Endothelial cell of umbilical vein (primary cell): Measurements from ENCODE around the gene GPX1. TPM values are rescaled to one million over a fixed set of nuclear protein-coding genes. Genes with fewer than 3 reads are reported as not detected.
A peak's percentile ranks its signal among the peaks of the same experiment; 100 is the strongest.

ENCODE experiments used
- Bru-seq: library from RNA; stranded (reverse); fragments of 400-500 nt; gene quantifications from one replicate; lab custom pipeline; 2021; lab: Mats Ljungman, UMichigan
- BruChase-seq, 2 experiments: library from RNA; stranded (reverse); fragments of 400-500 nt; gene quantifications; one replicate each; lab custom pipeline; 2021; lab: Mats Ljungman, UMichigan
- BruUV-seq: library from RNA; stranded (reverse); fragments of 400-500 nt; replicated peaks from 2 replicates; lab custom pipeline; 2021; lab: Mats Ljungman, UMichigan
- CTCF ChIA-PET: fragments of 300-600, 350-600 bp; sonication (Branson Sonifier 250); formaldehyde crosslinking; loops from one replicate; lab custom pipeline; 2021; ENCODE audit warnings: antibody characterized with exemption, inconsistent platforms; lab: Charles Lee
- POLR2A ChIA-PET: fragments of 300-600, 350-600 bp; sonication (Branson Sonifier 250); formaldehyde crosslinking; loops from one replicate; lab custom pipeline; 2021; ENCODE audit warnings: antibody characterized with exemption, inconsistent platforms; lab: Charles Lee
- DNase-seq: peaks from one replicate; pipeline ENCODE4 v3.0.0-alpha.2; 2011; ENCODE audit warnings: low read depth, low spot score
- FAIRE-seq: peaks from 2 replicates; lab custom pipeline; 2011; peaks lifted over from hg19 to GRCh38; lab: Jason Lieb, UNC
- H2AFZ ChIP-seq: 2 replicates; pipeline ENCODE4 v1.6.0; 2012; ENCODE audit warnings: low read depth, low read length, control low read depth, inconsistent platforms
- H3K27ac ChIP-seq: 2 replicates; pipeline ENCODE4 v1.5.1; 2011; ENCODE audit warnings: low read depth, mild to moderate bottlenecking, control low read depth, low read length, moderate library complexity; ENCODE audit not compliant: insufficient read depth
- H3K27me3 ChIP-seq, 2 experiments: 2 replicates each; pipeline versions ENCODE4 v1.6.0 to v1.6.1; 2011; ENCODE audit warnings: low read length in 2 of 2, mixed read lengths in 1 of 2; ENCODE audit not compliant: control insufficient read depth in 2 of 2, insufficient read depth in 2 of 2
- H3K36me3 ChIP-seq, 2 experiments: 2 replicates in 1 of 2; 3 replicates in 1 of 2; pipeline ENCODE4 v1.5.1; 2011; ENCODE audit warnings: low read length in 2 of 2, mild to moderate bottlenecking in 1 of 2, moderate library complexity in 1 of 2; ENCODE audit not compliant: control insufficient read depth in 2 of 2, insufficient read depth in 2 of 2; ENCODE audit errors: extremely low read depth in 1 of 2
- H3K4me1 ChIP-seq: 3 replicates; pipeline ENCODE4 v1.5.1; 2011; ENCODE audit warnings: mild to moderate bottlenecking, low read length; ENCODE audit not compliant: control insufficient read depth, insufficient read depth; ENCODE audit errors: extremely low read depth
- H3K4me2 ChIP-seq: 2 replicates; pipeline ENCODE4 v1.6.1; 2011; ENCODE audit warnings: low read length, control low read depth, mixed read lengths; ENCODE audit not compliant: insufficient read depth
- H3K4me3 ChIP-seq, 3 experiments: fragments of 200-600 bp in 1 of 3; sonication (generic), shearing (Covaris generic) in 1 of 3; replicated peaks in 1 of 3; 2 replicates each; pipeline ENCODE4 v1.5.1; 2011 to 2016; ENCODE audit warnings: control low read depth in 3 of 3, low read length in 3 of 3, mild to moderate bottlenecking in 2 of 3, inconsistent platforms in 1 of 3, low read depth in 1 of 3, moderate library complexity in 1 of 3; ENCODE audit not compliant: insufficient read depth in 1 of 3
- H3K79me2 ChIP-seq: 2 replicates; pipeline ENCODE4 v1.6.0; 2012; ENCODE audit warnings: low read length, inconsistent platforms; ENCODE audit not compliant: control insufficient read depth, insufficient read depth
- H3K9ac ChIP-seq: replicated peaks from 2 replicates; pipeline ENCODE3; 2011; ENCODE audit warnings: low read length, control low read depth; ENCODE audit not compliant: insufficient read depth; ENCODE audit errors: extremely low read depth
- H3K9me1 ChIP-seq: replicated peaks from 3 replicates; pipeline ENCODE4 v1.6.0; 2011; ENCODE audit warnings: mild to moderate bottlenecking, low read length; ENCODE audit not compliant: control insufficient read depth, insufficient read depth; ENCODE audit errors: extremely low read depth
- H3K9me3 ChIP-seq: replicated peaks from 2 replicates; pipeline ENCODE4 v1.5.1; 2012; ENCODE audit warnings: low read length, inconsistent platforms; ENCODE audit not compliant: control insufficient read depth, insufficient read depth
- H4K20me1 ChIP-seq: replicated peaks from 2 replicates; pipeline ENCODE3; 2011; ENCODE audit warnings: mild to moderate bottlenecking, low read length; ENCODE audit not compliant: control insufficient read depth, insufficient read depth; ENCODE audit errors: extremely low read depth
- CTCF ChIP-seq, 2 donors: IDR thresholded peaks; 1 replicate in 1 of 2; 2 replicates in 1 of 2; pipeline ENCODE4 v1.5.1; 2011; ENCODE audit warnings: low read length in 2 of 2, mild to moderate bottlenecking in 2 of 2, moderate library complexity in 2 of 2, control low read depth in 1 of 2, inconsistent platforms in 1 of 2, low read depth in 1 of 2; ENCODE audit not compliant: insufficient read depth in 1 of 2; ENCODE audit errors: extremely low read depth in 1 of 2
- GATA2 ChIP-seq: IDR thresholded peaks from 2 replicates; pipeline ENCODE4 v1.7.0; 2011; ENCODE audit warnings: low read depth, mild to moderate bottlenecking, moderate library complexity, mixed read lengths, low read length; ENCODE audit not compliant: insufficient read length, insufficient read depth
- MAX ChIP-seq: IDR thresholded peaks from 2 replicates; pipeline ENCODE4 v1.6.1; 2011; ENCODE audit not compliant: insufficient read depth, insufficient read length
- MYC ChIP-seq: IDR thresholded peaks from one replicate; pipeline ENCODE4 v1.6.1; 2011; ENCODE audit warnings: mild to moderate bottlenecking, low read depth, low read length
- POLR2A ChIP-seq: IDR thresholded peaks from 2 replicates; pipeline ENCODE4 v1.6.1; 2012; ENCODE audit warnings: low read depth, mild to moderate bottlenecking, control low read depth, low read length
- POLR2AphosphoS5 ChIP-seq: IDR thresholded peaks from 2 replicates; pipeline ENCODE4 v1.6.1; 2012; ENCODE audit warnings: low read depth, mild to moderate bottlenecking, control low read depth, low read length, moderate library complexity; ENCODE audit not compliant: insufficient read depth
- dilution Hi-C: fragments of 300-500 bp; cut with MboI; formaldehyde crosslinking; loops from one replicate; pipeline ENCODE4 v1.15.0; 2019; ENCODE audit warnings: low sequenced_read_pairs; ENCODE audit not compliant: extremely low pct_ligation_motif_present
- intact Hi-C: fragments of 100-400 bp; cut with micrococcal nuclease; formaldehyde crosslinking; loops from one replicate; pipeline ENCODE4 v1.10.0; 2022
- long read RNA-seq: library from polyadenylated mRNA; stranded (forward); transcript quantifications from one replicate; pipeline ENCODE4 v2.0.0, GENCODE V29; 2021
- polyA minus RNA-seq, 3 experiments: library from RNA; depleted of rRNA, polyadenylated mRNA; stranded (reverse); fragments of >200 nt; gene quantifications; 1 replicate in 1 of 3; 2 replicates in 2 of 3; pipeline ENCODE4 v1.2.3, GENCODE V29; 2011
- polyA plus RNA-seq, 4 experiments: library from polyadenylated mRNA; depleted of rRNA in 3 of 4; stranded (reverse) in 3 of 4; unstranded in 1 of 4; fragments of >200 nt; gene quantifications; 2 replicates each; pipeline versions ENCODE4 v1.2.1 to v1.2.3, GENCODE V29; 2011 to 2012; ENCODE audit warnings: missing spikeins in 1 of 4
- total RNA-seq: library from RNA; stranded (reverse); gene quantifications from 2 replicates; pipeline ENCODE4 v1.2.3, GENCODE V29; 2021

GPX1 gene
- total RNA-seq (427 and 461 TPM in 2 replicates), polyA plus RNA-seq (1,348 and 1,830 TPM in 2 replicates), polyA minus RNA-seq (213 and 248 TPM in 2 replicates), Bru-seq, nascent RNA (percentile 94 among the genes with signal in this experiment), BruChase-seq, experiment 1, labeled RNA remaining after a 6-hour chase (percentile 99 among the genes with signal in this experiment), BruChase-seq, experiment 2, labeled RNA remaining after a 2-hour chase (percentile 95 among the genes with signal in this experiment)
- 698 and 894 TPM in 2 replicates for polyA plus RNA-seq (2011; cell fraction: cytosol; rRNA removed)
- polyA plus RNA-seq (2011; cell fraction: nucleus; rRNA removed): 215 and 276 TPM in 2 replicates
- polyA plus RNA-seq (2012): 423 and 506 TPM in 2 replicates
- 212 TPM for polyA minus RNA-seq (2011; cell fraction: cytosol; rRNA and poly(A)+ RNA removed)
- polyA minus RNA-seq (2011; cell fraction: nucleus; rRNA and poly(A)+ RNA removed): 57.6 and 113 TPM in 2 replicates
- long read RNA-seq, transcript GPX1-202 (2 exons, 1,151 nt): major isoform, 2,746 of 2,805 reads
- long read RNA-seq, transcript GPX1-205 (2 exons, 708 nt): minor isoform, 17 of 2,805 reads
- long read RNA-seq, transcript GPX1-201 (1 exons, 1,135 nt): minor isoform, 33 of 2,805 reads
- long read RNA-seq, partial matches to known transcripts: 0 of 2,805 reads
- long read RNA-seq, other reads (novel, unspliced or antisense): 7 of 2,805 reads

- intact Hi-C loops: loop anchor here (1.0 kb wide), 3 partner anchors 13 to 54 kb away; partner anchors contain the start of genes TCTA and USP4
- H3K9ac ChIP-seq: peak within 1 kb of the TSS; percentile 81
- H3K36me3 ChIP-seq: peaks cover 15 to 17% of the 10 kb centered on the region in 2 experiments
- no peak within 1 kb of the TSS for H2AFZ ChIP-seq
- peak; percentile 82 for TF ChIP-seq MAX
- TF ChIP-seq POLR2A: peak; percentile 98
- no peak for TF ChIP-seq GATA2
- TF ChIP-seq POLR2AphosphoS5: peak; percentile 98
- no peak for TF ChIP-seq CTCF (IDR thresholded peaks at IDR 0.05; ENCODE audit: extremely low read depth in 1 of 2, insufficient read depth in 1 of 2, low read depth in 1 of 2, low read length in 2 of 2)
- peak; percentile 93 for TF ChIP-seq MYC
- H3K9me1 ChIP-seq: no peaks in the 10 kb centered on the region
- H3K27ac ChIP-seq: peak within 1 kb of the TSS; percentile 66
- H3K9me3 ChIP-seq: no peaks in the 10 kb centered on the region
- peak within 1 kb of the TSS; percentile 67 for H3K4me2 ChIP-seq
- FAIRE-seq (peak; percentile 91), DNase-seq (peak; percentile 94)
- no peaks in the 10 kb centered on the region for H3K27me3 ChIP-seq
- H3K79me2 ChIP-seq: peaks cover 26% of the 10 kb centered on the region
- no TSS peak for BruUV-seq
- ChIA-PET CTCF (interaction anchor here (0.9 to 8.2 kb wide), 9 partner anchors 11 to 187 kb away, joined by 3 to 68 read pairs (median 4); partner anchors contain the start of genes KLHDC8B, NICN1, RHOA and TCTA), POLR2A (interaction anchor here (0.9 to 3.7 kb wide), 3 partner anchors 13 to 53 kb away, joined by 4 to 39 read pairs (median 6); partner anchors contain the start of genes RHOA and USP4)
- no peaks in the 10 kb centered on the region for H4K20me1 ChIP-seq
- dilution Hi-C loops: no loop called here
- H3K4me1 ChIP-seq: peaks cover 31% of the 10 kb centered on the region
- peak within 1 kb of the TSS; percentile 25 to 76 (median 71) for H3K4me3 ChIP-seq
Observed at GRCh38 chr3:49358217-49358883, at the start of gene GPX1. GPX1 (minus strand) TSS chr3:49358353; CDS start chr3:49358278, 75 bp downstream.
